H1 (cell line): ENCODE data around the gene HEBP1. TPM values are rescaled to one million over a fixed set of nuclear protein-coding genes. Genes with fewer than 3 reads are reported as not detected.

Experiments
- CTCF ChIA-PET: fragments of 300-600 bp; sonication (Branson Sonifier 250); formaldehyde crosslinking; loops from one replicate; lab custom pipeline; 2021; ENCODE audit not compliant: partially characterized antibody; lab: Charles Lee
- POLR2A ChIA-PET: fragments of 300-600 bp; sonication (Branson Sonifier 250); formaldehyde crosslinking; loops from one replicate; lab custom pipeline; 2021; ENCODE audit warnings: inconsistent platforms; ENCODE audit not compliant: partially characterized antibody; lab: Charles Lee
- DNase-seq, 2 experiments: peaks; one replicate each; pipeline versions ENCODE4 v3.0.0 to v3.0.0-alpha.2; 2010 to 2022; ENCODE audit warnings: low spot score in 2 of 2, low read depth in 1 of 2, mixed read lengths in 1 of 2
- FAIRE-seq: peaks from 2 replicates; lab custom pipeline; 2011; peaks lifted over from hg19 to GRCh38; lab: Jason Lieb, UNC
- H2AFZ ChIP-seq: 2 replicates; pipeline ENCODE4 v1.8.1; 2012; ENCODE audit warnings: low read length, inconsistent platforms
- H2AK5ac ChIP-seq: 2 replicates; pipeline ENCODE4 v1.6.1; 2013; ENCODE audit warnings: low read depth, low read length
- H2BK120ac ChIP-seq: replicated peaks from 2 replicates; pipeline ENCODE3; 2013; ENCODE audit warnings: low read depth, low read length, inconsistent platforms
- H2BK12ac ChIP-seq: 2 replicates; pipeline ENCODE4 v1.6.1; 2013; ENCODE audit warnings: low read depth, low read length
- H2BK15ac ChIP-seq: 2 replicates; pipeline ENCODE4 v1.6.1; 2013; ENCODE audit warnings: low read length
- H2BK20ac ChIP-seq: 2 replicates; pipeline ENCODE4 v1.6.1; 2013; ENCODE audit warnings: low read length
- H2BK5ac ChIP-seq: 2 replicates; pipeline ENCODE4 v1.6.1; 2013; ENCODE audit warnings: low read depth, low read length
- H3K14ac ChIP-seq: 2 replicates; pipeline ENCODE4 v1.6.1; 2013; ENCODE audit warnings: inconsistent platforms; ENCODE audit not compliant: insufficient read length
- H3K18ac ChIP-seq: 2 replicates; pipeline ENCODE4 v1.6.1; 2013; ENCODE audit warnings: low read length; ENCODE audit errors: extremely low read depth
- H3K23ac ChIP-seq: 2 replicates; pipeline ENCODE4 v1.6.1; 2013; ENCODE audit warnings: inconsistent platforms; ENCODE audit not compliant: insufficient read length
- H3K23me2 ChIP-seq: 2 replicates; pipeline ENCODE4 v1.6.1; 2013; ENCODE audit warnings: low read depth, low read length
- H3K27ac ChIP-seq: 2 replicates; pipeline ENCODE4 v1.6.1; 2011; ENCODE audit warnings: low read depth, low read length, inconsistent platforms
- H3K27me3 ChIP-seq, 4 experiments: replicated peaks in 1 of 4; 1 replicate in 1 of 4; 2 replicates in 3 of 4; pipeline versions ENCODE4 v1.6.1 to v1.8.1; 2011 to 2013; ENCODE audit warnings: low read length in 3 of 4, mild to moderate bottlenecking in 3 of 4, inconsistent platforms in 2 of 4, mixed read lengths in 2 of 4, moderate library complexity in 1 of 4; ENCODE audit not compliant: control insufficient read depth in 3 of 4, insufficient read depth in 3 of 4; ENCODE audit errors: extremely low read depth in 1 of 4
- H3K36me3 ChIP-seq, 4 experiments: 2 replicates each; pipeline versions ENCODE4 v1.6.1 to v1.8.1; 2011 to 2013; ENCODE audit warnings: mild to moderate bottlenecking in 4 of 4, low read length in 3 of 4, moderate library complexity in 2 of 4, control low read depth in 1 of 4, inconsistent platforms in 1 of 4; ENCODE audit not compliant: insufficient read depth in 4 of 4, control insufficient read depth in 2 of 4
- H3K4ac ChIP-seq: replicated peaks from 2 replicates; pipeline ENCODE3; 2013; ENCODE audit warnings: low read length, low read depth, mixed read lengths, inconsistent platforms; ENCODE audit not compliant: insufficient read length
- H3K4me1 ChIP-seq, 4 experiments: replicated peaks in 1 of 4; 1 replicate in 1 of 4; 2 replicates in 3 of 4; pipeline versions ENCODE4 v1.6.1 to v1.8.1; 2011 to 2013; ENCODE audit warnings: low read length in 3 of 4, inconsistent platforms in 2 of 4, mixed read lengths in 1 of 4; ENCODE audit not compliant: insufficient read depth in 4 of 4, control insufficient read depth in 3 of 4
- H3K4me2 ChIP-seq, 2 experiments: 2 replicates each; pipeline versions ENCODE4 v1.6.1 to v1.8.1; 2011 to 2013; ENCODE audit warnings: low read depth in 2 of 2, low read length in 2 of 2, control low read depth in 1 of 2, inconsistent platforms in 1 of 2, mild to moderate bottlenecking in 1 of 2; ENCODE audit not compliant: insufficient read depth in 1 of 2
- H3K4me3 ChIP-seq, 4 experiments: fragments of 200-600, 300-600 bp in 1 of 4; sonication (generic), shearing (Covaris generic), sonication (Bioruptor Twin) in 1 of 4; 2 replicates each; pipeline versions ENCODE4 v1.5.1 to v1.8.1; 2011 to 2016; ENCODE audit warnings: low read length in 4 of 4, low read depth in 3 of 4, control low read depth in 2 of 4, inconsistent platforms in 2 of 4, mild to moderate bottlenecking in 2 of 4, mixed read lengths in 1 of 4, moderate library complexity in 1 of 4; ENCODE audit not compliant: insufficient read depth in 2 of 4; ENCODE audit errors: extremely low read depth in 1 of 4
- H3K56ac ChIP-seq: replicated peaks from 2 replicates; pipeline ENCODE3; 2013; ENCODE audit warnings: low read depth, mild to moderate bottlenecking, mixed read lengths, low read length, inconsistent platforms; ENCODE audit not compliant: insufficient read length
- H3K79me1 ChIP-seq: 2 replicates; pipeline ENCODE4 v1.6.1; 2013; ENCODE audit warnings: low read depth, low read length, control low read depth
- H3K79me2 ChIP-seq, 2 experiments: 2 replicates each; pipeline versions ENCODE4 v1.6.1 to v1.8.1; 2012 to 2013; ENCODE audit warnings: low read length in 2 of 2, mild to moderate bottlenecking in 2 of 2, inconsistent platforms in 1 of 2; ENCODE audit not compliant: insufficient read depth in 2 of 2, control insufficient read depth in 1 of 2
- H3K9ac ChIP-seq, 4 experiments: replicated peaks in 1 of 4; 1 replicate in 1 of 4; 2 replicates in 3 of 4; pipeline versions ENCODE4 v1.6.1 to v1.8.1; 2011 to 2013; ENCODE audit warnings: low read depth in 3 of 4, low read length in 3 of 4, control low read depth in 2 of 4, mild to moderate bottlenecking in 2 of 4, moderate library complexity in 2 of 4, inconsistent platforms in 1 of 4; ENCODE audit errors: extremely low read depth in 1 of 4
- H3K9me3 ChIP-seq, 2 experiments: 2 replicates each; pipeline versions ENCODE4 v1.6.1 to v1.8.1; 2012 to 2013; ENCODE audit warnings: mild to moderate bottlenecking in 2 of 2, moderate library complexity in 2 of 2, control low read depth in 1 of 2, inconsistent platforms in 1 of 2, low read depth in 1 of 2, low read length in 1 of 2, mixed read lengths in 1 of 2; ENCODE audit not compliant: insufficient read depth in 2 of 2
- H4K20me1 ChIP-seq, 2 experiments: replicated peaks in 1 of 2; 2 replicates each; pipeline versions ENCODE3 to v1.8.1; 2011 to 2013; ENCODE audit warnings: inconsistent platforms in 2 of 2, low read length in 2 of 2, mild to moderate bottlenecking in 1 of 2; ENCODE audit not compliant: insufficient read depth in 2 of 2, control insufficient read depth in 1 of 2
- H4K5ac ChIP-seq: 2 replicates; pipeline ENCODE4 v1.6.1; 2013; ENCODE audit warnings: low read length, low read depth, mixed read lengths, inconsistent platforms; ENCODE audit not compliant: insufficient read length
- H4K8ac ChIP-seq: 2 replicates; pipeline ENCODE4 v1.8.0; 2013; ENCODE audit warnings: mild to moderate bottlenecking, moderate library complexity, low read length, inconsistent platforms; ENCODE audit not compliant: insufficient read depth; ENCODE audit errors: extremely low read depth
- H4K91ac ChIP-seq: replicated peaks from 2 replicates; pipeline ENCODE3; 2013; ENCODE audit warnings: low read length, mixed read lengths, inconsistent platforms; ENCODE audit not compliant: insufficient read length
- BACH1 ChIP-seq: IDR thresholded peaks from 2 replicates; pipeline ENCODE4 v1.6.1; 2012; ENCODE audit warnings: low read length, improper control_type of control experiment
- BRCA1 ChIP-seq: IDR thresholded peaks from 2 replicates; pipeline ENCODE4 v1.6.1; 2012; ENCODE audit warnings: low read depth, low read length, improper control_type of control experiment
- CBX8 ChIP-seq: fragments of 300-800, 300-1000 bp; sonication (generic); IDR thresholded peaks from 2 replicates; pipeline ENCODE4 v1.7.1; 2016; ENCODE audit warnings: low read depth, low read length, borderline replicate concordance
- CREB1 ChIP-seq: IDR thresholded peaks from 2 replicates; pipeline ENCODE4 v1.6.1; 2012; ENCODE audit warnings: inconsistent platforms
- EP300 ChIP-seq, 2 experiments: IDR thresholded peaks; 1 replicate in 1 of 2; 2 replicates in 1 of 2; pipeline ENCODE4 v1.6.1; 2011 to 2012; ENCODE audit warnings: low read depth in 2 of 2, low read length in 2 of 2, mild to moderate bottlenecking in 2 of 2, borderline replicate concordance in 1 of 2, inconsistent platforms in 1 of 2, moderate library complexity in 1 of 2
- NANOG ChIP-seq: IDR thresholded peaks from 2 replicates; pipeline ENCODE4 v1.6.1; 2011; ENCODE audit warnings: low read length, low read depth, mild to moderate bottlenecking, inconsistent platforms; ENCODE audit not compliant: insufficient read depth, poor library complexity, severe bottlenecking
- POLR2A ChIP-seq, 2 experiments: IDR thresholded peaks; 1 replicate in 1 of 2; 2 replicates in 1 of 2; pipeline ENCODE4 v1.6.1; 2011; ENCODE audit warnings: low read depth in 2 of 2, low read length in 2 of 2, mild to moderate bottlenecking in 2 of 2; ENCODE audit errors: control extremely low read depth in 1 of 2
- POLR2AphosphoS5 ChIP-seq: IDR thresholded peaks from 2 replicates; pipeline ENCODE4 v1.6.1; 2011; ENCODE audit warnings: low read depth, low read length
- POU5F1 ChIP-seq: IDR thresholded peaks from 2 replicates; pipeline ENCODE4 v1.6.1; 2011; ENCODE audit warnings: low read depth, mild to moderate bottlenecking, low read length, moderate library complexity
- SIRT6 ChIP-seq: IDR thresholded peaks from one replicate; pipeline ENCODE4 v1.7.1; 2012; ENCODE audit warnings: low read length, inconsistent platforms
- SP4 ChIP-seq: IDR thresholded peaks from 2 replicates; pipeline ENCODE4 v1.6.1; 2012; ENCODE audit warnings: low read length, inconsistent platforms
- SUZ12 ChIP-seq: fragments of 200-600 bp; sonication (generic); IDR thresholded peaks from 2 replicates; pipeline ENCODE4 v1.6.1; 2012; ENCODE audit warnings: mild to moderate bottlenecking, inconsistent platforms, low read length, moderate library complexity, mixed read lengths
- TCF12 ChIP-seq: IDR thresholded peaks from 2 replicates; pipeline ENCODE4 v1.6.1; 2011; ENCODE audit warnings: low read depth, mild to moderate bottlenecking, low read length
- WGBS, 2 experiments: shearing (Covaris generic) in 1 of 2; methylation state at CpG; one replicate each; pipeline versions ENCODE4 v1.1.6 to v1.1.7; 2013 to 2015; ENCODE audit warnings: low lambda C conversion rate in 2 of 2, mixed read lengths in 2 of 2, inconsistent platforms in 1 of 2, low coverage in 1 of 2, missing lambda C conversion rate in 1 of 2; ENCODE audit not compliant: insufficient replicate concordance in 2 of 2, insufficient coverage in 1 of 2, insufficient read length in 1 of 2; ENCODE audit errors: extremely low coverage in 1 of 2, missing lambda C conversion rate in 1 of 2; 5-methylcytosine and 5-hydroxymethylcytosine counted together
- polyA plus RNA-seq, 7 experiments: library from polyadenylated mRNA; depleted of rRNA in 3 of 7; stranded (reverse) in 5 of 7; unstranded in 2 of 7; fragments of >200 nt in 5 of 7; fragments of 200-250 nt in 2 of 7; gene quantifications; 1 replicate in 5 of 7; 2 replicates in 1 of 7; 4 replicates in 1 of 7; pipeline versions ENCODE4 v1.2.1 to v1.2.3, GENCODE V29; 2011 to 2013; ENCODE audit warnings: missing spikeins in 2 of 7, mixed read lengths in 2 of 7
- total RNA-seq: library from RNA; stranded (reverse); fragmentation: NEBNext Ultra II Directional; extraction: Animal tissue kit (Norgen Biotek cat#: 25700); gene quantifications from 2 replicates; pipeline ENCODE4 v1.2.1, GENCODE V29; 2021
- TF ChIP-seq, protein P1 (sequence below): IDR thresholded peaks from 2 replicates; pipeline ENCODE4 v1.6.1; 2011; ENCODE audit warnings: low read depth, mild to moderate bottlenecking, low read length; ENCODE audit not compliant: insufficient read depth

HEBP1 gene
- total and polyA plus RNA-seq, 2 of the 8 experiments (the other 6 are each of a cell fraction or from before 2014, with no cell fraction given), result 30.8 to 56.1 TPM

DNA sequence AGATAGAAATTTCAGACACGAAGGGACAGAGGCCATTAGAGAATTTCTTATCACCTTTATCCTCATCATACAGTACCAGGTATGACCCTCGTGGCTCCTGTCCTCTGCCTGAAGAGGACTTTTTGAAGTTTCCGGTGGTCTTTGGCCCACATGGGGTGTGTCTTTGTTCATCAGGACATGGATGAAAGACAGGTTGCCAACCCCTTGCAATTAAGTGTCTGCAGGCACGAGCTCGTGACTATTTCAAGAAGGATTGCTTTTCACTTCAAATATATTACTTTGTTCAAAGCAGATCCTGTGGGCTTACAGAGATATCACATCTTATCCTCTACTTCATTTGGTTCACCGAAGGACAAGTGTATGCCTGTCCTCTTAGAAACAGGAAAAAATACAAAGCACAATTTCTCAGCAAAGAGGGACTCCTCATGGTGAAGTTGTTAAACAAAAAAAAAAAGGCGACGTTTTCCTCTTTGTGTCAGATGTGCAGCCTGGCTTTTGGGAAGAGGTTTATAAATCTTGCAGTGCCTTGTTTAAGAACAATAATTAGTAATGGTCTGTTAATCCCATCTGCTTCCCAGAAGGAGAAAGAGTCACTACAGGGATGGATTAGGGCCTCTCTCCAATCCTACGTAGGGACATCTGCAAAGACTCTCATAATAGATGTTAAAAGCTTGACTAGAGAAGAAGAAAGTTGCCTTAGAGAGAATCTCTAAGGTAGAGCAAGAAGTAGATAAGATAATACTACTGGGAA, 30.7 kb upstream of the HEBP1 start:
- Histone ChIP-seq H3K56ac (no peak overlapping the region), H4K20me1 (no peaks in the 10 kb centered on the region), H3K14ac (no peak overlapping the region), H3K23ac (no peak overlapping the region), H2AFZ (no peak overlapping the region), H3K9ac (no peak overlapping the region), H3K4me1 (peaks cover 2 to 6% (median 5%) of the 10 kb centered on the region in 4 experiments; a peak in 5 of 7 replicates), H3K27ac (no peak overlapping the region), H3K4me3 (no peak overlapping the region), H2BK20ac (0 out of 2 replicates have a peak overlapping the region, but pooled peaks have one; percentile 15), H3K79me2 (no peaks in the 10 kb centered on the region), H3K4ac (no peak overlapping the region), H2BK15ac (no peak overlapping the region), H4K91ac (no peak overlapping the region), H3K9me3 (no peaks in the 10 kb centered on the region), H2AK5ac (no peak overlapping the region), H3K36me3 (no peaks in the 10 kb centered on the region), H3K27me3 (no peaks in the 10 kb centered on the region), H3K79me1 (no peaks in the 10 kb centered on the region), H4K8ac (no peak overlapping the region), H3K23me2 (no peaks in the 10 kb centered on the region), H2BK5ac (no peak overlapping the region), H3K4me2 (no peak overlapping the region), H3K18ac (no peak overlapping the region; the same call in 1 of the 2 replicates), H2BK12ac (no peak overlapping the region), H2BK120ac (no peak overlapping the region), H4K5ac (no peak overlapping the region)
- POLR2A ChIA-PET, result no interaction called here
- WGBS, 2 experiments, result 78% methylated on average over 9 of the region's 9 CpGs; no CpG with 5 or more reads in 1 of the 2 experiments
- FAIRE-seq (no peak), DNase-seq (no peak)
- CTCF ChIA-PET, result interaction anchor here (1.0 to 1.4 kb wide), 2 partner anchors 9 to 13 kb away, joined by 3 to 4 read pairs; partner anchors contain the start of gene FAM234B
- no peak for TF ChIP-seq POLR2A (IDR thresholded peaks at IDR 0.05; ENCODE audit: control extremely low read depth in 1 of 2, low read depth in 2 of 2, low read length in 2 of 2)
- TF ChIP-seq POLR2AphosphoS5, result no peak
- no peak for TF ChIP-seq POU5F1
- TF ChIP-seq, protein P1, sequence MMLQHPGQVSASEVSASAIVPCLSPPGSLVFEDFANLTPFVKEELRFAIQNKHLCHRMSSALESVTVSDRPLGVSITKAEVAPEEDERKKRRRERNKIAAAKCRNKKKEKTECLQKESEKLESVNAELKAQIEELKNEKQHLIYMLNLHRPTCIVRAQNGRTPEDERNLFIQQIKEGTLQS, result no peak
- no peak for TF ChIP-seq TCF12
- no peak for TF ChIP-seq BRCA1
- TF ChIP-seq EP300 (IDR thresholded peaks at IDR 0.05; ENCODE audit: borderline replicate concordance in 1 of 2, low read depth in 2 of 2, low read length in 2 of 2), result no peak
- TF ChIP-seq SP4, result no peak
- no peak for TF ChIP-seq CBX8
- no peak for TF ChIP-seq CREB1
- TF ChIP-seq SUZ12, result no peak
- no peak for TF ChIP-seq NANOG
- TF ChIP-seq SIRT6, result no peak
- TF ChIP-seq BACH1, result no peak
